Endothelial cell of umbilical vein (primary cell): Measurements from ENCODE around the gene DUSP22. TPM values are rescaled to one million over a fixed set of nuclear protein-coding genes. Genes with fewer than 3 reads are reported as not detected.

Source experiments
- BruUV-seq: library from RNA; stranded (reverse); fragments of 400-500 nt; replicated peaks from 2 replicates; lab custom pipeline; 2021; lab: Mats Ljungman, UMichigan
- CTCF ChIA-PET: fragments of 300-600, 350-600 bp; sonication (Branson Sonifier 250); formaldehyde crosslinking; loops from one replicate; lab custom pipeline; 2021; ENCODE audit warnings: antibody characterized with exemption, inconsistent platforms; lab: Charles Lee
- POLR2A ChIA-PET: fragments of 300-600, 350-600 bp; sonication (Branson Sonifier 250); formaldehyde crosslinking; loops from one replicate; lab custom pipeline; 2021; ENCODE audit warnings: antibody characterized with exemption, inconsistent platforms; lab: Charles Lee
- DNase-seq: peaks from one replicate; pipeline ENCODE4 v3.0.0-alpha.2; 2011; ENCODE audit warnings: low read depth, low spot score
- FAIRE-seq: peaks from 2 replicates; lab custom pipeline; 2011; peaks lifted over from hg19 to GRCh38; lab: Jason Lieb, UNC
- H2AFZ ChIP-seq: 2 replicates; pipeline ENCODE4 v1.6.0; 2012; ENCODE audit warnings: low read depth, low read length, control low read depth, inconsistent platforms
- H3K27ac ChIP-seq: 2 replicates; pipeline ENCODE4 v1.5.1; 2011; ENCODE audit warnings: low read depth, mild to moderate bottlenecking, control low read depth, low read length, moderate library complexity; ENCODE audit not compliant: insufficient read depth
- H3K27me3 ChIP-seq, 2 experiments: 2 replicates each; pipeline versions ENCODE4 v1.6.0 to v1.6.1; 2011; ENCODE audit warnings: low read length in 2 of 2, mixed read lengths in 1 of 2; ENCODE audit not compliant: control insufficient read depth in 2 of 2, insufficient read depth in 2 of 2
- H3K36me3 ChIP-seq, 2 experiments: 2 replicates in 1 of 2; 3 replicates in 1 of 2; pipeline ENCODE4 v1.5.1; 2011; ENCODE audit warnings: low read length in 2 of 2, mild to moderate bottlenecking in 1 of 2, moderate library complexity in 1 of 2; ENCODE audit not compliant: control insufficient read depth in 2 of 2, insufficient read depth in 2 of 2; ENCODE audit errors: extremely low read depth in 1 of 2
- H3K4me1 ChIP-seq: 3 replicates; pipeline ENCODE4 v1.5.1; 2011; ENCODE audit warnings: mild to moderate bottlenecking, low read length; ENCODE audit not compliant: control insufficient read depth, insufficient read depth; ENCODE audit errors: extremely low read depth
- H3K4me2 ChIP-seq: 2 replicates; pipeline ENCODE4 v1.6.1; 2011; ENCODE audit warnings: low read length, control low read depth, mixed read lengths; ENCODE audit not compliant: insufficient read depth
- H3K4me3 ChIP-seq, 3 experiments: fragments of 200-600 bp in 1 of 3; sonication (generic), shearing (Covaris generic) in 1 of 3; replicated peaks in 1 of 3; 2 replicates each; pipeline ENCODE4 v1.5.1; 2011 to 2016; ENCODE audit warnings: control low read depth in 3 of 3, low read length in 3 of 3, mild to moderate bottlenecking in 2 of 3, inconsistent platforms in 1 of 3, low read depth in 1 of 3, moderate library complexity in 1 of 3; ENCODE audit not compliant: insufficient read depth in 1 of 3
- H3K79me2 ChIP-seq: 2 replicates; pipeline ENCODE4 v1.6.0; 2012; ENCODE audit warnings: low read length, inconsistent platforms; ENCODE audit not compliant: control insufficient read depth, insufficient read depth
- H3K9ac ChIP-seq: replicated peaks from 2 replicates; pipeline ENCODE3; 2011; ENCODE audit warnings: low read length, control low read depth; ENCODE audit not compliant: insufficient read depth; ENCODE audit errors: extremely low read depth
- H3K9me1 ChIP-seq: replicated peaks from 3 replicates; pipeline ENCODE4 v1.6.0; 2011; ENCODE audit warnings: mild to moderate bottlenecking, low read length; ENCODE audit not compliant: control insufficient read depth, insufficient read depth; ENCODE audit errors: extremely low read depth
- H3K9me3 ChIP-seq: replicated peaks from 2 replicates; pipeline ENCODE4 v1.5.1; 2012; ENCODE audit warnings: low read length, inconsistent platforms; ENCODE audit not compliant: control insufficient read depth, insufficient read depth
- H4K20me1 ChIP-seq: replicated peaks from 2 replicates; pipeline ENCODE3; 2011; ENCODE audit warnings: mild to moderate bottlenecking, low read length; ENCODE audit not compliant: control insufficient read depth, insufficient read depth; ENCODE audit errors: extremely low read depth
- EZH2 ChIP-seq: IDR thresholded peaks from 2 replicates; pipeline ENCODE4 v1.6.1; 2012; ENCODE audit warnings: borderline replicate concordance, low read depth, mild to moderate bottlenecking, moderate library complexity, low read length, inconsistent platforms; ENCODE audit not compliant: severe bottlenecking
- FOS ChIP-seq: IDR thresholded peaks from 2 replicates; pipeline ENCODE4 v1.6.1; 2011; ENCODE audit warnings: mild to moderate bottlenecking, low read length, moderate library complexity, borderline replicate concordance; ENCODE audit not compliant: insufficient read depth
- GATA2 ChIP-seq: IDR thresholded peaks from 2 replicates; pipeline ENCODE4 v1.7.0; 2011; ENCODE audit warnings: low read depth, mild to moderate bottlenecking, moderate library complexity, mixed read lengths, low read length; ENCODE audit not compliant: insufficient read length, insufficient read depth
- JUN ChIP-seq: IDR thresholded peaks from 2 replicates; pipeline ENCODE4 v1.6.1; 2011; ENCODE audit warnings: borderline replicate concordance, low read depth; ENCODE audit not compliant: insufficient read length, insufficient read depth
- MAX ChIP-seq: IDR thresholded peaks from 2 replicates; pipeline ENCODE4 v1.6.1; 2011; ENCODE audit not compliant: insufficient read depth, insufficient read length
- MYC ChIP-seq: IDR thresholded peaks from one replicate; pipeline ENCODE4 v1.6.1; 2011; ENCODE audit warnings: mild to moderate bottlenecking, low read depth, low read length
- POLR2A ChIP-seq: IDR thresholded peaks from 2 replicates; pipeline ENCODE4 v1.6.1; 2012; ENCODE audit warnings: low read depth, mild to moderate bottlenecking, control low read depth, low read length
- POLR2AphosphoS5 ChIP-seq: IDR thresholded peaks from 2 replicates; pipeline ENCODE4 v1.6.1; 2012; ENCODE audit warnings: low read depth, mild to moderate bottlenecking, control low read depth, low read length, moderate library complexity; ENCODE audit not compliant: insufficient read depth
- dilution Hi-C: fragments of 300-500 bp; cut with MboI; formaldehyde crosslinking; loops from one replicate; pipeline ENCODE4 v1.15.0; 2019; ENCODE audit warnings: low sequenced_read_pairs; ENCODE audit not compliant: extremely low pct_ligation_motif_present
- intact Hi-C: fragments of 100-400 bp; cut with micrococcal nuclease; formaldehyde crosslinking; loops from one replicate; pipeline ENCODE4 v1.10.0; 2022
- polyA plus RNA-seq, 4 experiments: library from polyadenylated mRNA; depleted of rRNA in 3 of 4; stranded (reverse) in 3 of 4; unstranded in 1 of 4; fragments of >200 nt; gene quantifications; 2 replicates each; pipeline versions ENCODE4 v1.2.1 to v1.2.3, GENCODE V29; 2011 to 2012; ENCODE audit warnings: missing spikeins in 1 of 4
- total RNA-seq: library from RNA; stranded (reverse); gene quantifications from 2 replicates; pipeline ENCODE4 v1.2.3, GENCODE V29; 2021
- TF ChIP-seq, protein P1 (sequence below), 2 donors: IDR thresholded peaks; 1 replicate in 1 of 2; 2 replicates in 1 of 2; pipeline ENCODE4 v1.5.1; 2011; ENCODE audit warnings: low read length in 2 of 2, mild to moderate bottlenecking in 2 of 2, moderate library complexity in 2 of 2, control low read depth in 1 of 2, inconsistent platforms in 1 of 2, low read depth in 1 of 2; ENCODE audit not compliant: insufficient read depth in 1 of 2; ENCODE audit errors: extremely low read depth in 1 of 2

DUSP22 gene
- total and polyA plus RNA-seq, 2 donors (not counting 3 experiments of a cell fraction or from before 2014, with no cell fraction given) = 23.2 to 33.9 TPM

DNA sequence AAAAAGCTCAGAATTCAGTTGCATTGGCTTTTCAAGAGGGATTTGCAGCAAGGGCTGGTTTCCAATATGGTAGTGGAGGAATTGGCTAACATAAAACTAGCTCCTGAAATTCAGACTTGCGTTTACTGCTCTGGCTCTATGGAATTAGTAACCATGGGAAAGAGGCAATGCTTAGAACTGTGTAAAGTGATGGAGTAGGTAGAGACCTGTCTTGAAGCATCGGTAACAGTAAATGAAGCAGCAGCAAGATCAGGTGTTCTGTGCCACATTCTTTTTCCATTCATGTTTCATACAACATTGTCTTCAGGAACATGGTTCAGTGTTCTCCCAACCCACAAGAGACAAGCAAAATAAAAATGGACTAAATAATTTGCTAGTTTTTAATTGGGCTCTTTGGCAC lies 105.8 kb downstream of the DUSP22 start:
- H4K20me1 ChIP-seq = no peaks in the 10 kb centered on the region
- no peak overlapping the region for H3K4me2 ChIP-seq
- no peaks in the 10 kb centered on the region for H3K79me2 ChIP-seq
- POLR2A ChIA-PET = no interaction called here
- CTCF ChIA-PET = interaction anchor here (3.3 kb wide), 1 partner anchor 11 kb away, joined by 10 read pairs; no protein-coding TSS in a partner anchor
- intact Hi-C loops = no loop called here
- no peak overlapping the region for H2AFZ ChIP-seq
- H3K9ac ChIP-seq = no peak overlapping the region
- DNase-seq (no peak), FAIRE-seq (no peak)
- H3K9me1 ChIP-seq = no peaks in the 10 kb centered on the region
- H3K4me1 ChIP-seq = peaks cover 3% of the 10 kb centered on the region
- dilution Hi-C loops = no loop called here
- H3K27me3 ChIP-seq = peaks cover 18 to 24% of the 10 kb centered on the region in 2 experiments
- H3K36me3 ChIP-seq = no peaks in the 10 kb centered on the region
- no TSS peak for BruUV-seq
- no peak overlapping the region for H3K4me3 ChIP-seq
- no peaks in the 10 kb centered on the region for H3K9me3 ChIP-seq
- TF ChIP-seq, protein P1, sequence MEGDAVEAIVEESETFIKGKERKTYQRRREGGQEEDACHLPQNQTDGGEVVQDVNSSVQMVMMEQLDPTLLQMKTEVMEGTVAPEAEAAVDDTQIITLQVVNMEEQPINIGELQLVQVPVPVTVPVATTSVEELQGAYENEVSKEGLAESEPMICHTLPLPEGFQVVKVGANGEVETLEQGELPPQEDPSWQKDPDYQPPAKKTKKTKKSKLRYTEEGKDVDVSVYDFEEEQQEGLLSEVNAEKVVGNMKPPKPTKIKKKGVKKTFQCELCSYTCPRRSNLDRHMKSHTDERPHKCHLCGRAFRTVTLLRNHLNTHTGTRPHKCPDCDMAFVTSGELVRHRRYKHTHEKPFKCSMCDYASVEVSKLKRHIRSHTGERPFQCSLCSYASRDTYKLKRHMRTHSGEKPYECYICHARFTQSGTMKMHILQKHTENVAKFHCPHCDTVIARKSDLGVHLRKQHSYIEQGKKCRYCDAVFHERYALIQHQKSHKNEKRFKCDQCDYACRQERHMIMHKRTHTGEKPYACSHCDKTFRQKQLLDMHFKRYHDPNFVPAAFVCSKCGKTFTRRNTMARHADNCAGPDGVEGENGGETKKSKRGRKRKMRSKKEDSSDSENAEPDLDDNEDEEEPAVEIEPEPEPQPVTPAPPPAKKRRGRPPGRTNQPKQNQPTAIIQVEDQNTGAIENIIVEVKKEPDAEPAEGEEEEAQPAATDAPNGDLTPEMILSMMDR (IDR thresholded peaks at IDR 0.05; ENCODE audit: extremely low read depth in 1 of 2, insufficient read depth in 1 of 2, low read depth in 1 of 2, low read length in 2 of 2) = no peak
- TF ChIP-seq MAX = no peak
- no peak for TF ChIP-seq FOS
- no peak for TF ChIP-seq POLR2A
- TF ChIP-seq MYC = no peak
- TF ChIP-seq EZH2 = no peak
- no peak for TF ChIP-seq JUN
- TF ChIP-seq GATA2 = no peak
- TF ChIP-seq POLR2AphosphoS5 = no peak
- H3K27ac ChIP-seq = no peak overlapping the region
